Upper lobe of left lung (tissue), 6 donors: ENCODE data around the gene RPL12. TPM values are rescaled to one million over a fixed set of nuclear protein-coding genes. Genes with fewer than 3 reads are reported as not detected.

Experiments used
- ATAC-seq, 2 donors: fragments of 200-7000 bp; cut with Tn5 transposase; one replicate each; pipeline ENCODE4 v1.9.1; 2022; ENCODE audit warnings: mild to moderate bottlenecking in 2 of 2, moderate library complexity in 2 of 2; ENCODE audit not compliant: low FRiP score in 2 of 2
- DNase-seq, 2 donors: peaks; one replicate each; pipeline ENCODE4 v3.0.0-alpha.2; 2019 to 2020
- H3K27ac ChIP-seq, 4 donors: fragments of 200-600 bp; sonication (generic); one replicate each; pipeline ENCODE4 v1.5.1; 2016 to 2019
- H3K27me3 ChIP-seq, 4 donors: fragments of 200-600 bp; sonication (generic); one replicate each; pipeline ENCODE4 v1.5.1; 2017 to 2019
- H3K36me3 ChIP-seq, 4 donors: fragments of 200-600 bp; sonication (generic); one replicate each; pipeline ENCODE4 v1.5.1; 2016 to 2019
- H3K4me1 ChIP-seq, 4 donors: fragments of 200-600 bp; sonication (generic); one replicate each; pipeline ENCODE4 v1.5.1; 2018 to 2019
- H3K4me3 ChIP-seq, 4 donors: fragments of 200-600 bp; sonication (generic); one replicate each; pipeline ENCODE4 v1.5.1; 2017 to 2019; ENCODE audit warnings: mild to moderate bottlenecking in 2 of 4, moderate library complexity in 1 of 4
- H3K9me3 ChIP-seq, 4 donors: fragments of 200-600 bp; sonication (generic); one replicate each; pipeline ENCODE4 v1.5.1; 2018 to 2019
- CTCF ChIP-seq, 6 experiments: fragments of 450-650 bp in 4 of 6; fragments of 200-600 bp in 2 of 6; sonication (generic) in 2 of 6; IDR thresholded peaks; one replicate each; pipeline ENCODE4 v1.5.1; 2016 to 2019; ENCODE audit warnings: antibody characterized with exemption in 6 of 6
- EP300 ChIP-seq, 4 donors: sonication (generic); formaldehyde crosslinking; IDR thresholded peaks; one replicate each; pipeline ENCODE4 v1.5.1; 2017; ENCODE audit warnings: antibody characterized with exemption in 4 of 4, control low read depth in 2 of 4
- POLR2A ChIP-seq, 4 donors: fragments of 450-650 bp; IDR thresholded peaks; one replicate each; pipeline ENCODE4 v1.5.1; 2016 to 2017; ENCODE audit warnings: antibody characterized with exemption in 4 of 4, mild to moderate bottlenecking in 2 of 4
- POLR2AphosphoS5 ChIP-seq, 2 donors: sonication (generic); formaldehyde crosslinking; IDR thresholded peaks; one replicate each; pipeline ENCODE4 v1.5.1; 2017; ENCODE audit warnings: antibody characterized with exemption in 2 of 2
- WGBS, 2 donors: methylation state at CpG; one replicate each; pipeline ENCODE4 v1.1.5; 2017 to 2018; 5-methylcytosine and 5-hydroxymethylcytosine counted together
- total RNA-seq, 6 donors: library from RNA; depleted of rRNA in 4 of 6; stranded (reverse); fragments of >200 nt in 4 of 6; gene quantifications; one replicate each; pipeline versions ENCODE4 v1.1.0 to v1.2.1, GENCODE V29; 2016 to 2021
- donor health status: DM: no; HTN: no; CAD: no; lungs with moderate emphysema.
- donor health status: DM: no; HTN: yes; CAD: no; lungs with severe emphysema.

Gene RPL12
- total RNA-seq, 6 donors from 2014 or later: 841 to 1,291 (median 1,060) TPM

DNA sequence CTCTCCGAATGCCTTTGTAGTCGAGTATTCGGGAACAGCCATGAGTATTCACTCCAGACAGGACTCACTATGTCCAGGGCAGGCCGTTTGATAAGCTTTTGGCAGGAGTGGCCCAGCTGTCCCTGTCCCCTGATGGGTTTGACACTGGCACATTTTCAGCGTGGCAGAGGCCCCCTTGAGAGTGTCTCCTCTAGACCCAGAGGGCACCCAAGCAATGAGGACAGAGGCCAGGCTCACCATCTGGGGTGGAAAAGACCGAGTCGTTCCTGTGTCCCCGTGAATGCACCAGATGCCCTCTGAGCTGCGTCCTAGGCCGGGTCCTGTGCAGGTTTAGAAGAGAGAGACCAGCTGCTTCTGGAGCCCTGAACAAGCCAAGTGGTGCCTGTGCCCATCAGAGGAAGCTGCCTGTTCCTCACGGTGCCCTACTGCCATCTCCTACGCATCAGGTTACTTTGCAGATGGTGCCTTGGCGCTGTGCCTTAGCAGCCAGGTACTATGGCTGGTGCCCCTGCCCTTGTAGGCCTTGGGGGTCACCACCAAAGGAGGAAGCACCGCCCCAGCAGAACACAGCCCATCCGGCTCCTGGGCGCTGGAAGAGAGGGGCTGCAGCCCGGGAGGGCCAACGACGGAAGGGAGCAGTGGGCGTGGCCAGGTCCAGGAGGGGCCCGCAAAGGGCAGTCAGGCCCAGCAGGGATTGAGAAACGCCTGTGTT is 42.5 kb upstream of the RPL12 start:
- ATAC-seq: no peak
- Histone ChIP-seq H3K27me3 (no peaks in the 10 kb centered on the region), H3K27ac (peak overlapping the region in 1 of 4 donors; percentile 35), H3K36me3 (peaks cover 5 to 89% (median 59%) of the 10 kb centered on the region in 4 donors), H3K4me1 (peaks cover 5 to 14% (median 9%) of the 10 kb centered on the region in 4 donors), H3K4me3 (no peak overlapping the region), H3K9me3 (no peaks in the 10 kb centered on the region)
- 88 to 89% methylated on average over 10 to 22 of the region's 22 CpGs for WGBS, 2 donors
- TF ChIP-seq EP300 (IDR thresholded peaks at IDR 0.05) (no peak), POLR2AphosphoS5 (IDR thresholded peaks at IDR 0.05) (no peak), POLR2A (IDR thresholded peaks at IDR 0.05) (no peak), CTCF (IDR thresholded peaks at IDR 0.05) (no peak)
- DNase-seq: no peak

- Histone ChIP-seq H3K36me3 (peaks cover 5 to 90% (median 54%) of the 10 kb centered on the region in 4 donors), H3K4me1 (peaks cover 5 to 14% (median 9%) of the 10 kb centered on the region in 4 donors), H3K27ac (no peak overlapping the region), H3K9me3 (no peaks in the 10 kb centered on the region), H3K27me3 (no peaks in the 10 kb centered on the region), H3K4me3 (no peak overlapping the region)
- TF ChIP-seq EP300 (IDR thresholded peaks at IDR 0.05) (no peak), POLR2A (IDR thresholded peaks at IDR 0.05) (no peak), POLR2AphosphoS5 (IDR thresholded peaks at IDR 0.05) (no peak), CTCF (IDR thresholded peaks at IDR 0.05) (no peak)
- WGBS, 2 donors: 78 to 85% methylated on average over 14 of the region's 14 CpGs
- ATAC-seq (no peak), DNase-seq (peak in 1 of 2 donors; percentile 68)
Observed at GRCh38 chr9:127492616-127493015, 41.4 kb upstream of the RPL12 start.

DNA sequence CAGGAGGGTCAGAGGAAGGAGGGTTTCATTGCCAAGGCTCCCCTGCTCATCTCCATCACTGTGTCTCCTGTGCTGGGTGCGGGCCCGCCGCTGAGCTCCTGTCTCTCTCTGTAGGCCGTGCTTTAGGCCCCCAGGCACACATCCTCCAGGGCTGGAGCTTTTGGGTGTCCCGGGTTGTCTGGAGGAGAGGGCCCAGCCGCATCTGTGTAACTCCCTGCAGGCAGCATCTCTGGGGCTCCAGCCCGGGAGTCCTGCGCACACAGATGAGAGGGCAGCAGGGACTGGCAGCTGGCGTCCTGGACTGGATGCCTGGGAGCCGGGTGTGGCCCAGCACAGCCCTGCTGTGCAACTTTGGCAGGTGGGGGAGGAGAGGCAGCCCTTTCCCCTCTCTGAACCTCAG is 40.3 kb upstream of the RPL12 start:
- 92 to 100% methylated on average over 2 to 10 of the region's 10 CpGs for WGBS, 2 donors
- Histone ChIP-seq H3K36me3 (peaks cover 4 to 90% (median 48%) of the 10 kb centered on the region in 4 donors), H3K4me1 (peaks cover 5 to 14% (median 9%) of the 10 kb centered on the region in 4 donors), H3K27ac (no peak overlapping the region), H3K4me3 (no peak overlapping the region), H3K9me3 (no peaks in the 10 kb centered on the region), H3K27me3 (no peaks in the 10 kb centered on the region)
- DNase-seq: peak in 1 of 2 donors; percentile 61
- TF ChIP-seq EP300 (IDR thresholded peaks at IDR 0.05) (no peak), CTCF (IDR thresholded peaks at IDR 0.05) (no peak), POLR2A (IDR thresholded peaks at IDR 0.05) (no peak), POLR2AphosphoS5 (IDR thresholded peaks at IDR 0.05) (no peak)
- ATAC-seq: peak in 1 of 2 donors; percentile 13

GRCh38 chr9:127490535-127491230 is 39.5 kb upstream of the RPL12 start:
- DNase-seq (no peak), ATAC-seq (no peak)
- Histone ChIP-seq H3K9me3 (no peaks in the 10 kb centered on the region), H3K4me3 (no peak overlapping the region), H3K27me3 (no peaks in the 10 kb centered on the region), H3K27ac (no peak overlapping the region), H3K4me1 (peaks cover 5 to 10% (median 7%) of the 10 kb centered on the region in 4 donors), H3K36me3 (peaks cover 3 to 90% (median 50%) of the 10 kb centered on the region in 4 donors)
- TF ChIP-seq POLR2AphosphoS5 (IDR thresholded peaks at IDR 0.05) (no peak), CTCF (IDR thresholded peaks at IDR 0.05) (no peak), EP300 (IDR thresholded peaks at IDR 0.05) (no peak), POLR2A (IDR thresholded peaks at IDR 0.05) (no peak)
- 85 to 87% methylated on average over 9 of the region's 9 CpGs for WGBS, 2 donors
